Erythroblast (primary cell): ENCODE measurements around the gene MRPS9.

ENCODE experiments used
- GATA1 ChIP-seq: IDR thresholded peaks from 2 replicates; pipeline ENCODE4 v1.6.1; 2011; ENCODE audit warnings: low read depth, mild to moderate bottlenecking, control low read depth, low read length, moderate library complexity
- POLR2A ChIP-seq: IDR thresholded peaks from 2 replicates; pipeline ENCODE4 v1.6.1; 2011; ENCODE audit warnings: mild to moderate bottlenecking, low read length

DNA sequence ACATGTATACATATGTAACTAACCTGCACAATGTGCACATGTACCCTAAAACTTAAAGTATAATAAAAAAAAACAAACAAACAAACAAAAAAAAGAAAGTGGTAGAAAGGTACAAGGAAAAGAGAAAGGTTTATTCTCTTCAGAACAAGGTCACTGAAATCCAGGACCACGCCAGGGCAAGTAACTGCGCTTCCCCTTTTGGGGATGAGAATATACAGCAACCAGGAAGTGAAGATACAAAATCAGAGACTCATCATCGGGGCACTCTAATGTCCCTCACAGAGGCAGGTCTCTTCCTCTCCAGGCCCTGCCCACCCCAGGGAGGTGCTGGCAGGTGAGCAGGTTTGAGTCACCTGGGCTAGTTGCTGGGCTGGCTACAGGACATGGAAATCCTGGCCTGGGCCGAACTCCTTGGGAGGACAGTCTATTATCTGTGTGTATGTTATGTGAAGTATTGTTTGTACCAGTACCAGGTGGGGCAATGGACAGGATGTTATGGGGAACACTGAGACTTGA lies 103.3 kb downstream of the MRPS9 start:
- TF ChIP-seq POLR2A (no peak), GATA1 (no peak)
